HG02678 (cell line): Measurements from ENCODE around the gene HMGCLL1.

Experiments
- ATAC-seq: cut with Tn5 transposase; IDR thresholded peaks from one replicate; pipeline ENCODE4 v1.9.1; 2021; ENCODE audit warnings: mild to moderate bottlenecking, moderate library complexity; ENCODE audit not compliant: unreplicated experiment

The HMGCLL1 gene

DNA sequence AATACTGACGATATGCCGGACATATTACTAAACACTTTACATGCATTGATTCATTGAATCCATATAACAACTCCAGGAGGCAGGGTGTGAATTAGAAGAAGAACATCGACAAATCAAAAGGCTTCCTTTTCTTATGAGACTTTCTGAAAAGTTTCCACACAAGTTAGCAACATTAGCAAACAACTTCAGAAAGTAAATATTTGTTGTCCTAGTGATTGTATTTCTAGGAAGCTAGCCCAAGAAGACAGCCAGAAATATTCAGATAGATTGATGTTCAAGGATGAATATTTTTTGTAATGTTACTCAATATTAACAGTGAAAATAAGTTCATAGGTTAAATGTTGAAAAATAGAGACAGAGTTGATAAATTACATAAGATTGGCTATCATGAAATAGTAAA lies 131.1 kb downstream of the HMGCLL1 start:
- no peak for ATAC-seq

DNA sequence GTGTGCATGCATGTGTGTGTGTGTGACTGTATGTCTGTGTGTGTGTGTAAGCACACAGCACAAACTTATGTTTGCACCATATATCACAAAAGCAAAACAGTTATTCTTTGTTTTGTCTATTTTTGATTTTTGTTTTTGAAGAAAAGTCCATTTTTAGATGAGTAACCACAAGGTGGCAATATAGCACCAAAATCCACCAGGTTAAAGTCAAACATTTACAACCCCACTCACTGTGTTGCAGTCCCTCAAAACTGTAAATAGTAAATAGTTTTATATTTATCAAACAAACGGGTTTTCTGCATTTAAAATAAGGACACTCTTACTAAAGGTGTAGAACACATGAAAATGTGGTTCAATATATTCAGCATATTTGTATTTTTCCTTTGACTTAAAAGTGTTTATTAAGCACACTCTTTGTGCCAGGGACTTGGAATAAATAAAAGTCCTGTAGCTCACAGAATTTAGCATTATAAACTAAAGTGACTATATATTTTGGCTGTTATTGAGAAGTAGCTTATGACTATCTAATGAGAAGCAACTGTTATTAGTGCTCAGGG lies 133.3 kb downstream of the HMGCLL1 start:
- ATAC-seq = peak; percentile 47

DNA sequence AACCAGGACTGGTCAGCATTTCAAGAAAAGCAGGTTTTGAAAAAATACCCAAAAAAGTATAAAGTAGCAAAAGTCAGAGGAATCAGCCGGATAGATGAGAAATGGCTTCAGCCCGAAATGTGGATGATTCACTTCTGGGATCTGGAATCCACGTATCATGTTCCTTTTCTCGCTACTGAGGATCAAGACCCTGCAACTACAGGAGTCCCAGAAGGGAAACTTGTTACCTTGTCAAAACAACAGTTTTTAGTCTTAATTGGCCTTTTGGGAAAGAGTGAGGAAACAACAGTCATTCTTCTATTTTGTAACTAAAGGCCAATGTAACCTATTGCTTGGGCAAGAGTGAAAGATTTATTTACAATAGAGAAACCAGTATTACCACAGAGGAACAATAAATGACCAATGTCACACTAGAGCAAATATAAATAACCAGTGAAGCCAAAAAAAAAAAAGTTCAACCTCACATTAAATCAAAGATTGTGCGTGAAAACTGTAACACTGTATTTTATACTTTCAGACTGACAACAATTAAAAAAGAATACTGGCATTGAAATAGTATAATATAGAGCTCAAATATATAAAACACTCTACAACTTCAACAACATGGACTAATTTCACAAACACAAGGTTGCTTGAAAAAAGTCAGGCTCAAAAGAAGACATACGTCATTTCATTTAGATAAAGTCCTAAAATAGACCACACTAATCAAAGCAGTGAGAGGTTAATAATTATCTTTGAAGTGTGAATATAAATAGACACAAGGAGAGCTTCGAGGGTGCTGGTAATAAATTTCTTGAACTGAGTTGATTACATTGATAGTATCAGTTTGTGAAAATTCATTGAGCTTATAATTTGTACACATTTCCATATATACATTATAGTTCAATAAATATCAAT lies 135.5 kb downstream of the HMGCLL1 start:
- ATAC-seq = no peak

DNA sequence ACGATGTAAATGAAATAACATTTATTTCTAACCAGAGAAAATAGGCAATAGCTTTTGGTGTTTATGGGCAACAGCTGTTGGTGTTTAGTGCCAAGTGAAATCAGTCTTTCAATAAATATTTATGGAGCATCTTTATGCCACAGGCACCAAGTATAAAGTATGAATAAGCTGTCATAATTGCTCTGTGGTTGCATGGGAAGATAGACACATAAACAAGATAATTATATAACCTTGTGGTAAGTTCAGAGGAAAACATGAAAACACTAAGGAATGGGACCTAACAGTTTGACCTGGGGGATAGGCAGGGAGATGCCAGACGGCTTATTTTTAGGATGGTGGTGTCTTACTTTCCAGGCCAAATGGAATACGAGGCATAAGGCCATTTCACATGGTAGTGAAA lies 140.8 kb downstream of the HMGCLL1 start:
- no peak for ATAC-seq

DNA sequence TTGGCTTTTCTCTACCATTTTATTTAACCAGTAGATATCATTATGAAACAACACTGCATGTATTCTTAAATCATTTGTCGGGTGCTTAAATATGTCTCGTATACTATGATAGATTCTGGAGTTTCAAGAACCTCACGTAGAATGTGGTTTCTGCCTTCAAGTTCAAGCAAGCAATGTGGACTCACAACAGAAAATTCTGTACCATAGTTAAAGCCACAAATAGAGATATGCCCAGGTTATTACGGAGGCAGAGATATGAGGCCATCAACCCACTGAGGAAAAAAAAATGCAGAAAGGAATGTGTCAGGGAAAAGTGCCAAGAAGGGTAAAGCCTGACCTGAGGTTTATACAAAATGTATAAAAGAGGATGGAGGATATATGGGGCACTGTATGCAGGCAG lies 141.9 kb downstream of the HMGCLL1 start:
- no peak for ATAC-seq

DNA sequence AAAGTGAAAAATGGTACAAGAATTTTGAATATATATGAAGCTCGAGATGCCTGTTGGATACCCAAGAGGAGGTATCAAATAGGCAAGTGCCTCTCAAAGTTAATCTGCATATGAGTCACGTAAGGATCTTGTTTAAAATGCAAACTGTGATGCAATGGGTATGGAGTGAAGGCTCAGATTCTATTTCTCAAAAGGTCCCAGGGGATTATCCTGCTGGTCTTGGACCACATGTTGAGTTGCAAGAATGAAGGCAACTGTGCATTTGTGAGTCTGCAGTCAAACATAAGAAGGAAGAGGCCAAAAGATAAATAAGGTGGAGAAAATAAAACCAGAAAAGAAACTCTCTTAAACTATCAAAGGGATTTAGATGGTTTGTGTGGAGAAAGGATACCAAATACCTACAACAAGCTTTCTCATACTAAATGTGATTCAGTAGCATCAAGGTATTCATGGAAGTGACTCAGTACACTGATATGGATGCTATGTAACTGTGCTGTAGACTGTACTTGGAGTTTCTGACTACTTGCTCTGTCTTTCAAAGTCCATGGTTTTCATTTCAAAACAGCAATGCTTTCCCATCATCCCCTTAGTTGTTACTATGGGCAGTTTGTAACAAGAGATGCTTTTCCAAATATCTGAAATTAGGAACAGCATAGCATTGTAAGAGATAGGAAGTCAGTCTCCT lies 145.4 kb downstream of the HMGCLL1 start:
- ATAC-seq = no peak

DNA sequence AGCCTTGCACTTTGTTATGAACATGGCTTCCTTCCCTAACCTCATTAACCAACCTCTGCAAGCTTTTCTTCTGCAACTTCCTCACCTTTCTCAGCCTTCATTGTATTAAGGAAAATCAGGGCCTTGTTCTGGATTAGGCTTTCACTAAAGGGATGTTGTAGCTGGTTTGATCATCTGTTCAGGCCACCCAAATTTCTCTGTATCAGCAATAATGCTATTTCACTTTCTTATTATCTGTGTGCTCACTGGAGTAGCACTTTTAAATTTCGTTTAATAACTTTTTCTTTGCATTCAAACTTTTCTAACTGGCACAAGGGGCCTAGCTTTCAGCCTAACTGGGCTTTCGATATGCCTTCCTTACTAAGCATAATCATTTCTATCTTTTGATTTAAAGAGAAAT lies 155.1 kb downstream of the HMGCLL1 start:
- ATAC-seq = no peak

DNA sequence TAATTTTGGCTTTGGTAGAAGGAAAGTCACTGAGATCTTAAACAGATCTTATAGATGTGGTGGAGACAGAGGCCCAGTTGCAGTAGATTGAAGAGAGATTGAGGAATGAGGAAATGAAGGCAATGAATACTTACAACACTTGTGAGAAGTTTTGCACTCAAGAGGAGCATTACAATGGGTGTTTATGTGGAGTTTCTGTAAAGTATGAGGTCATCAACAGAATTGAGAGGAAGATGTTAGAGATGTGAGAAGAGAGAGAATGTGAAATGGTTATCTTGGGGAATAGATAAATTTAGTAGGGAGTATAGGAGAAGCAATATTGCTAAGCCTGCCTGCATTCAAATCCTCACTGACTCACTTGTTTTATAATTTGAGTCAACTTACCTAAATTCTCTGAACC lies 168.3 kb downstream of the HMGCLL1 start:
- ATAC-seq = no peak

DNA sequence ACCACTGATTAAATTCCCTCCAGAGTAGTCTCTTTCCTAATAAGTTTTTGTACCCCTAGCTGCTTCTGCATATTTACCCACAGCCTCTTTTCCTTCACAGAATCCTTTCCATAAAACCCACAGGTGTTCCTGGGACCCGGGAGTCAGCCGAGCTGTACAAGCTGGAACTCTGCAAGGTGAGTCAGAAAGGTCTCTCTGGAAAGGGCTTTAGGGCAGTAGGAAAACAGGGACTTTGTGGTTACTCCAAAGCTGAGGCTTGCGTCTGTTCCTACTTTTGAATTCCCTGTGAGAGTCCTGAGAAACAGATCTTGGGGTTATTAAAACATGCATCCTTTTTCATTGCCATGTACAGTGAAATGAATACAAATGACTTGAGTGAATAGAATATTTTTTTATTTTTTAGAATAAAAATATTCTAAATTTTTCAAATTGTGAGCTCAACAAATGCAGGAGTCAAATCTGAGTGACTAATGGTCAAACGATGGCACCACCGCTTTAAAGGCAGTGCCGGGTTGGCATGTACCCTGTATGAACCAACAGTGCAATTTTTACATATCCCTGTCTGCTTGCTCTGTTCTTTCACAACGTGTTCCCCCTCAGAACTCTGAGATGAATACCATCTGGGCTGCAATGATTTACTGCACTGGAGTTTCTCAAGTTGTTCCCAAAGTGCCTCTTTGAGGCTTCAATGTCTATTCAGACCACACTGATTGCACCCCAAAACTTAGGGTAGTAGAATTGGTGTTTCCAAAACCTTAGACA lies 173.3 kb downstream of the HMGCLL1 start:
- no peak for ATAC-seq

DNA sequence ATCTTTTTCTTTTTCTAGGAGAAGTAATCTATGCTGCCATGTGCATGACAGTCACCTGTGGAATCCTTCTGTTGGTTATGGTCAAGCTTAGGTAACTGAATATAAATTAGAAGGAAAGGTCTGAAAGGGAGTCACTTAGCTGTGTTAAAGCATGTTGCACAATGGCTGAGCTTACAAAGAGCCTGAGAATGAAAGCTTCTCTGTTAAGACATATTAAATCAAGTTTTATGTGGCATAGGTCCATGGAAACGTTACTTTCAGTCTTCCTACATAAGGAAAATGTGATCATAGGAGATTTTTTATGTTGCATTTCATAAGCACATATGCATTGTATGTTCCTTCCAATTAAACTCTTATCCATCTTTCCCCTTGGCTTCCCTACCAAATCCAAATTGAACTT lies 179.6 kb downstream of the HMGCLL1 start:
- ATAC-seq = no peak

DNA sequence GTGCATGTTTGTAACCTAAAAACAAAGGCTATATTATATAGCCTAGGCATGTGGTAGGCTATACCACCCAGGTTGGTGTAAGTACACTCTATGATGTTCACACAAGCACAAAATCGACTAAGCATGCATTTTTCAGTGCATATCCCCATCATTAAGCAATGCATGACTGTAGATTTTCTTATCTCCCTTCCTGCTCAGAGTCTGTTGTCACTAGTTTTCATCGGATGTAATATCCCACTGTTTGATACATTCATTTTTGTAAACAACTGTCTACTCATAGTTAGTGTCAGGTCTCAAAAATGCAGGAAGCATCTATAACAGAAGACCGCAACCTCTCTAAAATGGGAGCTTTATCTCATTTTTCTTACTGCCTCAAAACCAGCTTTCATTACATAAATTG lies 181.0 kb downstream of the HMGCLL1 start:
- no peak for ATAC-seq

DNA sequence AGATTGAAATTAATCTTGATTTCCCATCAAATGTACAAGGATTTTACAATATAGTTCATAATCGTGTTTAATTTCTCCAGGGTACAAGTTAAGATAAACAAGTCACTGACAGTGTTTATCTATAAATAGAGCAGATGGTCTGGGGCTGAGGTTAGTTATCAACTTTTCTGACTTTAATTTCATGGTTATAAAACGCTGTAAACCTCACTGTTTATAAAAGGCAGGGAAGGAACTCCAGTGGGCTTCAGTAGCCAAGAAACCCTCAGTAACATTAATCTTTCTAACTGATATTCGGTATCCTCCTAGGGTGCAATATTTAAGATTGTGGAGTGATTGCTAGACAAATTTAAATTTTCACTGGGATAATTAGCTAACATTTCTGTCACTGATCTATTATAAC lies 183.1 kb downstream of the HMGCLL1 start:
- ATAC-seq = no peak

DNA sequence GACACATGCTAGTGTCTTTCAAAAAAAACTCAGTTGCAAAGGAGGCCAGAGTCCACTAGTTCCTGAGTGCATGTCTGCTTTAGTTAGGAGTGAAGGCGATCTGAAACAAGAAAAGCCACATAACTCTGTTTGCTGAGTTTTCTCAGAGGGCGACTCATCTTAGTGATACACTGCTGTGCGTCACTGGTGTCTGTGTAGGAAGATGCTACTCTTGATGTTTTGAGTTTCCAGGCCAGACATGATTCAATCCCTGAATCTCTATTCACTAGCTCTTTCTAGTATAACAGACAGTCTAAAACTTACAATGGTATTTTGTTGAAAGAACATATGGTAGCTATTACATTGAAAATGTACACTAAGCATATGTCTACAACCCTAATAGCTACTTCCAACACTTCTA lies 190.8 kb downstream of the HMGCLL1 start:
- ATAC-seq = no peak
